NCI-H2196 treated with DMSO at 0.1 percent for 48 hours (cell line): ENCODE data around the gene FBRS.
"Not testable (repeated sequence)": the region's sequence is repeated elsewhere in the genome, so short reads cannot be mapped to it uniquely, and the experiment has no call there.

ENCODE experiments used
- DNase-seq: peaks from one replicate; lab custom pipeline; 2025; ENCODE audit not compliant: unreplicated experiment; lab: John Stamatoyannopoulos, UW

FBRS gene

DNA sequence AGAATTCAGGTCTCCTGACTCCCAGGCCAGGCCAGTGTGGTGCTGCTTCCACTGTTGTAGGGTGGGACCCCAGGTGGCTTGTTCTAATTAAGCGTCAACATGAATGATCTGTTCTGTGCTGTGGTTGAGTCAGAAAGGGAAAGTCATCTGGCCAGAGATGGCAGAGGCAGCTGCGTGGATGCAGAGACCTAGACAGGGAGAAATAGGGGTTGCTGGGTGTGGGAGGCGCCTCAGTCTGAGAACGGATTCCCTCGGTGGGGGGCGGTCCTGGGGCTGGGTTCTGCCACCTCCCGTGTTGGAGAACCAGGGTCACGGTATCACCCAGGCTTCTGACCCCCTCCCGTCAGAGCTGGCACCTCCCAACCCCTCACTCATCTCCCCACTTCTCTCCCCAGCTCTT, 5.6 kb downstream of the FBRS start:
- DNase-seq, result no peak

DNA sequence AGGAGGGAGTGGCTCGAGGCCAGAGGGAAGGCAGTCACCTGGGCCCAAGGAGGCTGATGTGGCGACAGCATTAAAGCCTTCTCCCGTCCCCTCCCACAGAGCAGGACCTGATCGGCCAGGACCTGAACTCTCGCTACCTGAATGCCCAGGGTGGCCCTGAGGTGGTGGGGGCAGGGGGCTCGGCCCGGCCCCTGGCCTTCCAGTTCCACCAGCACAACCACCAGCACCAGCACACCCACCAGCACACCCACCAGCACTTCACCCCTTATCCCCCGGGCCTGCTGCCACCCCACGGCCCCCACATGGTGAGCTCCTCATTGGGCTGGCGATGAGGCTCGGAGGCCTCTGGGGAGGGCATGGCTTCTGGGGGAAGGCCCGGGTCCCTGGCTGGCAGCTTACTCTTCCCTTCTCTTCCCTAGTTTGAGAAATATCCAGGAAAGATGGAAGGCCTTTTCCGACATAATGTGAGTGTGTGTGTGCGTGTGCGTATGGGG, 6.4 kb downstream of the FBRS start:
- no peak for DNase-seq

GRCh38 chr16:30665155-30665829, 7.1 kb downstream of the FBRS start:
- DNase-seq, result no peak

DNA sequence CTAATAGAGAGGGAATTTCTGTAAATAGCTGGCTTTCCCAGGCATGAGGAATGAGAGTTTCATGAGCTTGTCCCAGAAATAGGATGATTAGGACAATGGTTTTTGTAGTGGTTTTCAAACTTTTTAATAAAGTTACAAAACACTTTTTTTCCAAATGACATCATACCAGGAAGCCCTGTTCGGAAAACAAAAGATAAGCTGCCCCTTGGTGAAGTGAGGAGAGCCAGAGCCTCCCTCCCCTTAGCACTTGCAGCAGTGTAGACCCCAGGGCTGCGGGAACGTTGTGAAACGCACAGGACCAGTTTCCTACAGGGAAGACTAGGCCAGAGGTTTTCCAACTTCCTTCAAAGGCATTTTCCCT, 7.6 kb downstream of the FBRS start:
- DNase-seq, result no peak

GRCh38 chr16:30666681-30667080, 8.4 kb downstream of the FBRS start:
- DNase-seq, result no peak

GRCh38 chr16:30667361-30667905, 9.2 kb downstream of the FBRS start:
- no peak for DNase-seq

GRCh38 chr16:30668393-30668792, 10.2 kb downstream of the FBRS start:
- no peak for DNase-seq

GRCh38 chr16:30669026-30669902, 11.0 kb downstream of the FBRS start:
- no peak for DNase-seq

DNA sequence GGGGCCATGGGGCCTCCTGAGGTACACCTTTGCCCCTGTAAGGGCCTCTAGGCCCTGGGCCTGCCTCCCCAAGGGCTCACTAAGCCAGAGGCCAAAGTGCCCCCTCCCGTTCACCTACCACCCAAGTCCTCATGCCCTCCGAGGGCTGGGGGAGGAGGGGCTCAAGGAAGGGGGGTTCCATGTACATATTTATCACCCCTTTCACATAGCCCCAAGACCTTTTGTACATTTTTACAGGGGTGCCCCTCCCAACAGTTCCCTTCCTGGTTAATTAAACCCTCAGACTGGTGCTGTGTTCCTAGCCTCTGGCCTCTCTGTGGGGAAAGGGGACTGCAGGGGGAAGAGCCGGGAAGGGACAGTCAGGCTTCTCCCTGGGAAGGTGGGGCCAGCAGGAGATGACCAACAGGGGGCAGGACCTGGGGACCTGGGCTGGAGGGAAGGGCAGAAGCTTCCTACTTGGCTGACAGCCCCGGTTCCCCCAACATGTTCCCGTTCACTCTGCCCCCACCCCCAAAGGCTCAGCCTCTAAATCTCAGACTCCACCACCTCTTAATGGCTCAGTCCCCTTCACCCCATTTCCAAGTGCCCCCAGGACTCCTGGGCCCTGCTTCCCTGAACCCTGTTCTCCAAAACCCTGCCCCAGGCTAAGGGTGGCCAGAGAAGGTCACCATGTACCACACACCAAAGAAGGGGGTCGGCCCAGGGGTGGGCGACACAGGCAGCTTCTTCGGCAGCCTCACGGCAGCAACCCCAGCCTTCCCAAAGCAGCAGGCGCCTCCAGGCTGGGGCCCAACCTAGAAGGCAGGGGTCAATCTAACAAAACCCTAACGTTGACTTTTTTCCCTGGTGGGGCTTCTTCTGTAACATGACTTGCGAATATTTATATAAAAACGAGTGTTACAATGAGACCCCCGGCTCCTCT, 11.9 kb downstream of the FBRS start:
- DNase-seq, result no peak

DNA sequence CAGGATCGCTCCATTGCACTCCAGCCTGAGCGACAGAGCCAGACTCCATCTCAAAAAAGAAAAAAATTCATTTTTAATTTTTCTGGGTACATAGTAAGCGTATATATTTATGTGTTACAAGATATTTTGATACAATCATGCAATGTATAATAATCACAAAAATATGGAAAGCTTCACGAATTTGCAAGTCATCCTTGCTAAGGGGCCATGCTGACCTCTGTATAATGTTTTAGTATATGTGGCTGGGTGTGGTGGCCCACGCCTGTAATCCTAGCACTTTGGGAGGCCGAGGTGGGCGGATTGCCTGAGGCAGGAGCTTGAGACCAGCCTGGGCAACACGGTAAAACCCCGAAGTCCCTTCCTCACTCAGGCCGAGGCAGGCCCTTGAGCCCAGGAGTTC, 16.9 kb downstream of the FBRS start:
- DNase-seq, result no peak

DNA sequence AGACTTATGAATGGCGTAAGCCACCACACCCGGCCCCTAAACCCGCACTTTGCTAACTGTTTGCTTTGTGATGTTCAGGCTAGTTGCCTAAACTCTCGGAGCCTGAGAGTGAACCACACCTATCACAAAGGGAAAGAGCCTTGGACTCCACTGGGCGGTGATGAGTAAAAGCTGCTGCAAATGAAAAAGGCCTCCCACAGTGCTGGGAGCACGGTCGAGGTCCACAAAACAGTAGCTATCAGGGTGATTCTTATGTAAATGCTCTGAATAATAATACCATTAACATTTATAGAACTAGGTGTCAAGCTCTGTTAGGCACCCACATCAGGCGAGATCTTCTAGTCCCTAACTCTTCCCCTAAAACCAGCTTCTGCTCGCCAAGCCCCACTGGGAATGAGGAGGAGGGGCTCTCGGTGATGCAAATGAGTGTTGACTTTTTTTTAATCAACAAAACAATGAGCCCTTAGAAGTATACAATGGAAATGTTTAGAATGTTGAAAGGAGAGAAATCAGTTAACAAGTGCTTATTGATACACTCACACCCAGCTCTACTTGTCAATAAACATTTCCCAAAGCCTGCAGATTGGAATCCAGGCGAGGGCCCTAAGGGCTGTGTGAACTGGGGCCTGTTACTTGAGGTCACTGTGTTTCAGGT, 19.8 kb downstream of the FBRS start:
- no peak for DNase-seq

DNA sequence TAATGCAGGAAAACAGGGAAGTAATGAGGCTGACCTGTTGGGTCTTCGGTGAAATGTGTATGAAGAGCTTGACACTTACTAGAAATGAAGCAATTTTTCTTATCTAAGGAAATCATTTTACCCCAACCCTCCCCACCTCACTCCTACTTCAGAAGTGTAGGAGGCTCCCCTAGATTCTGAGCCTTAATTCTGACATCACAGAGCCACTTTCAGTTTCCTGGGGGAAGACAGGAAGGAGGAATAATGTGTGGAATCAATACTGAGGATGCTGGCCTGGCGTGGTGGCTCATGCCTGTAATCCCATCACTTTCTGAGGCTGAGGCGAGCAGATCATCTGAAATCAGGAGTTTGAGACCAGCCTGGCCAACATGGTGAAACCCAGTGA, 20.3 kb downstream of the FBRS start:
- DNase-seq, result no peak

GRCh38 chr16:30680326-30680725, 22.1 kb downstream of the FBRS start:
- no peak for DNase-seq

GRCh38 chr16:30688701-30689100, 30.5 kb downstream of the FBRS start:
- DNase-seq, result no peak

DNA sequence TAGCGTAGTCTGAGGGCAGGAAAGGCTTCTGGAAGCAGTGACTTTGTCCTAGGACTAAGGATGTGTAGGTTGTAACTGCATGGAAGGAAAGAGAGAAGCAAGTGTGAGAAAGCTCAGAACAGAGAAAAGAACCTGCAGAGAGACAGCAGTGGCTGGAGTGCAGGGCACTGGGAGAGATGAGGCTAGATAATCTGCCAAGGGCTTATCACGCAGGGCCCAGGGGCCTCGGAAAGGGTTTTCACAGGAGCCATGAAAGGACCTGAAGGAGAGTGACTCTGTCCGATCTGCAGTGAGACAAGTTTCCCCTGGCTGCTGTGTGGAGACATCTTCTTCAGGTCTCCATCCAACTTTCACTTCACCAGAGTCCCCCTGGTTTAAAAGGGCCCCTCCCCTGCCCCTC, 33.7 kb downstream of the FBRS start:
- DNase-seq, result no peak

DNA sequence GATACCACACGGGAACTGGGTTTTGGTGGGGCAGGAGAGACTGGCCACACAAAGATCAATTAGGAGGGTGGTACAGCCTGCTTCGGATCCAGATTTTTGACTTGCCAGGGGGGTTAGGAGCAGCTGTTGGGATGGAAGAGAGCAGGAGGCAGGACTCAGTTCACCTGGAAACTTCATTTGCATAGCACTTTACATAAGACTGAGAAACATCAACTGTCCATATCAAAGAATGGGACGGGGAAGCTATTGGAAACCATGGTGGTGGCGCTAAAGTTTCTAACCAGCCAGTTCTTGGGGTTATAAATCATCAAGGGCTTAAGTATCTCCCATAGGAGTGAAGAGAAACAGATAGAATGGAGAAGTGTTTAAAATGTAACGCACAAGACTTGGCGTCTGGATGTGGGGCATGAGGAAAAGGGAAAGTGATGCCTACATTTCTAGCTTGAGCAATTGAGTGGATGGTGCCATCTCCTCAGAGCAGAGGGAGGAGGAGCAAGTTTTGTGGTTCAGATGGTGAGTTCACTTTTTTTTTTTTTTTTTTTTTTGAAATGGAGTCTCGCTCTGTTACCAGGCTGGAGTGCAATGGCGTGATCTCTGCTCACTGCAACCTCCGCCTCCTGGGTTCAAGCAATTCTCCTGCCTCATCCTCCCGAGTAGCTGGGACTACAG, 34.3 kb downstream of the FBRS start:
- DNase-seq, result no peak

DNA sequence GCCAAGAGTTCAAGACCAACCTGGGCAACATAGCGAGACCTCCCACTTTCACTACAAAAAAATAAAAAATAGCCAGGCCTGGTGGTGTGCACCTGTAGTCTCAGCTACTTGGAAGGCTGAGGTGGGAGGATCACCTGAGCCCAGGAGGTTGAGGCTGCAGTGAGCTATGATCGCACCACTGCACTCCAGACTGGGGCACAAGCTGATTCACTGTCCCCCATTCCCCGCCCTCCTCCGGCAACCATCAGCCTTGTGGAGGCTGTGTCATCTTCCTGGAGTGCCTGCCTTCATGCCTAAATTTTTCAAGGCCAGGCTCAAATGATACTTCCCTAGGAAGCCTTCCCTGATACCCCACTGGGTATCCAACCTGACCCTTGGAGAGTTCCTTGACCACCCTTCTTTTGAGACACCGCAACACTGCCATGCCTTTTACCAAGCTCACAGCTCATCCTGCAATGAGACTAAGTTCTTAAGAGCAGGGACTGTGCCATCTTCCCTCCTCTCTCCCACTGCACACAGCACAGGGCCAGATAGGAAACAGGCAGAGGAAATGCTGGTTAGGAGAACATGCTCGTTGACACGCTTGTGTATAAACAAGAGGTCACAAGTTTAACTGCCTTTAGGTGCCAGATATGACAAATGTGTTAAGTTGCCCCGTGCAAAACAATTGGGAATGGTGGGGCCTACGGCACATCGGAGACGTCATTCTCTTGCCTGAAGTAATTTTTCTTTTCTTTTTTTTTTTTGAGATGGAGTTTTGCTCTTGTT, 36.9 kb downstream of the FBRS start:
- DNase-seq, result no peak

GRCh38 chr16:30696646-30697045, 38.4 kb downstream of the FBRS start:
- not testable (repeated sequence) for DNase-seq
